ENCODE results near the gene CHERP. TPM values are rescaled to one million over a fixed set of nuclear protein-coding genes. Genes with fewer than 3 reads are reported as not detected.

The CHERP gene
- total RNA-seq, 2 donors from 2014 or later, result 4.3 to 8.0 TPM

DNA sequence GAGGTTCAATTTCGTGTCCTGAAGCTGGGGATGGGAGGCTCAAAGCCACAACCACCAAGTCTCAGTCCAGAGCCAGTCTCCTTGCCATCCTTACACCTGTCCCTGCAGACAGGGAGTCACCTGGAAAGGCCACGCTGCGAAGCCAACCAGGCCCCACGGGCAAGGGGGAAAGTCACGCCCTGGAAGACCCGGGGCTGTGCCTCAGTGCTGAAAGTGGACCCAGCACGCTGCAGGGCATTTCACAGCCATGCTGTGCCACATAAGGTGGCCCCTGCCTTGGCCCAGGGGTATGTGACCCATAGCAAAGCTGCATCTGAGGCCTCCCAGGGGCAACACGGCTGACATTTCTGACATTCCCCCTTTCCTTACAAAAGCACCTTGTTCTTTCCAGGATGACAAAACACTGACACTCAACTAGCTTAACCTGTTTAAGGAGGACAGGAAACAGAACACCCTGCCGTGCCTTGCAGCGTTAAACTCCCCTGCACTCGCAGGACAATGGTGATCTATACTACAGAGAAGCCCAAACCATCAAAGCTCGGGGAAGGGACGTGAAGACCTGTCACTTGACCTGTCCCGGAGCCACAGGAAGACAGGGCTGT is 14.8 kb downstream of the CHERP start:
- H3K9me3 ChIP-seq, result no peaks in the 10 kb centered on the region
- no peak overlapping the region for H3K4me3 ChIP-seq
- H3K27ac ChIP-seq, result no peak overlapping the region
- TF ChIP-seq, protein P1, sequence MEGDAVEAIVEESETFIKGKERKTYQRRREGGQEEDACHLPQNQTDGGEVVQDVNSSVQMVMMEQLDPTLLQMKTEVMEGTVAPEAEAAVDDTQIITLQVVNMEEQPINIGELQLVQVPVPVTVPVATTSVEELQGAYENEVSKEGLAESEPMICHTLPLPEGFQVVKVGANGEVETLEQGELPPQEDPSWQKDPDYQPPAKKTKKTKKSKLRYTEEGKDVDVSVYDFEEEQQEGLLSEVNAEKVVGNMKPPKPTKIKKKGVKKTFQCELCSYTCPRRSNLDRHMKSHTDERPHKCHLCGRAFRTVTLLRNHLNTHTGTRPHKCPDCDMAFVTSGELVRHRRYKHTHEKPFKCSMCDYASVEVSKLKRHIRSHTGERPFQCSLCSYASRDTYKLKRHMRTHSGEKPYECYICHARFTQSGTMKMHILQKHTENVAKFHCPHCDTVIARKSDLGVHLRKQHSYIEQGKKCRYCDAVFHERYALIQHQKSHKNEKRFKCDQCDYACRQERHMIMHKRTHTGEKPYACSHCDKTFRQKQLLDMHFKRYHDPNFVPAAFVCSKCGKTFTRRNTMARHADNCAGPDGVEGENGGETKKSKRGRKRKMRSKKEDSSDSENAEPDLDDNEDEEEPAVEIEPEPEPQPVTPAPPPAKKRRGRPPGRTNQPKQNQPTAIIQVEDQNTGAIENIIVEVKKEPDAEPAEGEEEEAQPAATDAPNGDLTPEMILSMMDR (IDR thresholded peaks at IDR 0.05), result no peak
- H3K4me1 ChIP-seq, result no peaks in the 10 kb centered on the region
- no peaks in the 10 kb centered on the region for H3K27me3 ChIP-seq
- no peak for DNase-seq (ENCODE audit: low spot score)
- peaks cover 98% of the 10 kb centered on the region for H3K36me3 ChIP-seq

DNA sequence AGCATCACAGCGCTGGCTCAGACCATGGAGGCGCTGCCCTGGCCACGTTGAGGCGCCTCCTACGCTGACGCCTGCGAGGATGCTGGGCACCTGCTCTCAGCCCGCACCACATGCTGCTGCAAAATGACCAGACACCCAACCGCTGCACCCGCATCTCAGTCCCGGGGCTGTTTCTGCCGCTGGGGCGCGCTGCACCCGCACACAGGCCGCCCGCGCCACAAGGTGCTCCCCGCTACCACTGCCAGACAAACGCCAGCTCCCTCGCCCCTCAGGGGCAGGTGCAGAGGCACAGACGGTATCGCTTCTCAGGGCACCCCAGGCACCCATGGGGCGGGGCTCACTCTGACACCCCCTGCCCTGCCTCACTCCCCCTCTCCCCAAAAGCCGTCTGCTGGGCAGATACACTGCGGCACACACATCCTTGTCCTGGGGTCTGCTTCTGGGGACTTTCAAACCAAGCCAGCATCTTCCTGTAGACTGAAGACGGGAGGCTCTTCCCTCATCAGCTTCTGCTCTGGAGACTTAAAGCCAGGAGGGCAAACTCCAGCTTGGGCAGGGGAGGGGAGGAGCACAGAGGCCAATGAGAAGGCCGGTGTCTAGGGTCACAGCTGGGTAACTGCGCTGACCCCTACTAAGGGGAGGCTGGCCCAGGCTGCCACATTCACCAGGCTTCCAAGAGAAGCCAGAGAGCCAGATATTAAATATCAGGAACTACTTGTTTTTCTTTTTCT is 16.3 kb downstream of the CHERP start:
- H3K9me3 ChIP-seq, result no peaks in the 10 kb centered on the region
- DNase-seq (ENCODE audit: low spot score), result no peak
- H3K27ac ChIP-seq, result no peak overlapping the region
- H3K4me1 ChIP-seq, result no peaks in the 10 kb centered on the region
- H3K27me3 ChIP-seq, result no peaks in the 10 kb centered on the region
- H3K4me3 ChIP-seq, result no peak overlapping the region
- peaks cover 98% of the 10 kb centered on the region for H3K36me3 ChIP-seq
- TF ChIP-seq, protein P1 (IDR thresholded peaks at IDR 0.05), result no peak

DNA sequence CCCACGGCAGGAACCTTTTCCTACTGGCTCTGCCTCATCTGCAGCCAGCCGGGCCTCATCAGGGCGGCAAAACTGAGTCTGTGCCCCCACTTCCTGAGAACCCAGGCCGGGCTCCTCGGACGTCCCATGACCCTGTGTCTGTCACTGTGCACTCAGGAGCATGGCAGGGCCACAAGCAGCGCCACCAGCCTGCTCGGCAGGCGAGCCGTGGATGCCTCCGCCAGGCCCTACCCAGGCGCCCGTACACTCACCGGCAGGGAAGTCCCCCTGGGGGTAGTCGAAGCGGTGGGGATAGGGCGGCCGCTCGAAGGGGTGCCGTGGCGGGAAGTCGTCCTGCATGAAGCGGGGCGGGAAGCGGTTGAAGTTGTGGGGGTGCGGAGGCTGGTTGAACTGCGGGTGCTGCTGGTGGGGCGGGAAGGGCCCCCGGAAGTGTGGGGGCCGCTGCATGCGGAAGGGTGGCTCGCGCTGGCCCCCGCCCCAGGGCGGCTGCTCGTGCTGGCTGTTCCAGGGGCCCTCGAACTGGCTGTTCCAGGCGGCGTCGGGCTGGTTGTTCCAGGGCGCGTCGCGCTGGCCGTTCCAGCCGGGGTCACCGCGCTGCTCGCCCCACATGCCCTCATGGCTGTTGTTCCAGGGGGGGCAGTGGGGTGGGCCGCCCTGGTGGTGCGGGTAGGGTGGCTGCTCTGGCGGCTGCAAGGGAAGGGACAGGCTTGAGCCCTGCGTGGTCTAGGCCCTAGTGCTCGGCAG is 17.1 kb downstream of the CHERP start:
- H3K27me3 ChIP-seq, result no peaks in the 10 kb centered on the region
- no peak overlapping the region for H3K4me3 ChIP-seq
- no peak overlapping the region for H3K27ac ChIP-seq
- no peaks in the 10 kb centered on the region for H3K9me3 ChIP-seq
- no peaks in the 10 kb centered on the region for H3K4me1 ChIP-seq
- DNase-seq (ENCODE audit: low spot score), result no peak
- TF ChIP-seq, protein P1 (IDR thresholded peaks at IDR 0.05), result no peak
- peaks cover 98% of the 10 kb centered on the region for H3K36me3 ChIP-seq

DNA sequence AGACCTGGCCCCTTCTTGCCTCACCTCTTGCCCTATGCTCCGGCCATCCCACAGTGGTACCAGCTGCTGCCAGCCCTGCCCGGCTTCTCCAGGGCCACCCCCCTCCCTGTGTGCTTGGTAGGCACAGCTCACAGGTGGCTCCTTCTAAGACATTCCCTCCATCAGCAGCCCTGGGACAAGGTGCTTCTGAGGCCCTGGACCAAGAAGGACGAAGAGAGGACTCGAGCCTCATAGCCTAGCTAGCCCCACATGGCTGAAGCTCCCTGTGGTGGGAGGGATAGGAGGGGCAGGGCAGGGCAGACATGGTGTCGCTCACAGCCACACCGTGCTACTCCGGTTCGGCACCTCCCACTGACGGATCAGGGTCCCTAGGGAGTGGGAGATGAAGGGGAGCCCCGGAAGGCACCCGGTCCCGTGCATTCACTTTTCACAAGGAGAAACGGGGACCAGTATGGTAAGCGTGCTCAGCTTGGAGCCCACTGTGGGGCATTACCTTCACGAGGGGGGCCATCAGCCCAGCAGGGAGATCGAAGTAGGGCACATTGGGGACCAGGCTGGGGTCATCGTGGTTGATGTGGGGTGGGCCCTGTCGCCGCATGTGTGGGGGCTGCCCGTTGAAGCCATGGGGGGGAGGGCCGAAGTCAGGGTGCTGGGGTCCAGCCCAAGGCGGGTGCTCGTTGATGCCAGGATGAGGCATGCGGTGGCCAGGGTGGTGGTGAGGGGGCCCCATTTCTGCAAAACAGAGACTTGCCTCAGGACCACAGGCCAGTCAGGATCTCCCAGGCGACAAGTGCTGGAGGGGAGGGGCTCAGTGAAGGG is 19.5 kb downstream of the CHERP start:
- no peaks in the 10 kb centered on the region for H3K27me3 ChIP-seq
- peaks cover 98% of the 10 kb centered on the region for H3K36me3 ChIP-seq
- H3K27ac ChIP-seq, result no peak overlapping the region
- no peaks in the 10 kb centered on the region for H3K9me3 ChIP-seq
- H3K4me3 ChIP-seq, result no peak overlapping the region
- H3K4me1 ChIP-seq, result no peaks in the 10 kb centered on the region
- no peak for DNase-seq (ENCODE audit: low spot score)
- TF ChIP-seq, protein P1 (IDR thresholded peaks at IDR 0.05), result no peak

DNA sequence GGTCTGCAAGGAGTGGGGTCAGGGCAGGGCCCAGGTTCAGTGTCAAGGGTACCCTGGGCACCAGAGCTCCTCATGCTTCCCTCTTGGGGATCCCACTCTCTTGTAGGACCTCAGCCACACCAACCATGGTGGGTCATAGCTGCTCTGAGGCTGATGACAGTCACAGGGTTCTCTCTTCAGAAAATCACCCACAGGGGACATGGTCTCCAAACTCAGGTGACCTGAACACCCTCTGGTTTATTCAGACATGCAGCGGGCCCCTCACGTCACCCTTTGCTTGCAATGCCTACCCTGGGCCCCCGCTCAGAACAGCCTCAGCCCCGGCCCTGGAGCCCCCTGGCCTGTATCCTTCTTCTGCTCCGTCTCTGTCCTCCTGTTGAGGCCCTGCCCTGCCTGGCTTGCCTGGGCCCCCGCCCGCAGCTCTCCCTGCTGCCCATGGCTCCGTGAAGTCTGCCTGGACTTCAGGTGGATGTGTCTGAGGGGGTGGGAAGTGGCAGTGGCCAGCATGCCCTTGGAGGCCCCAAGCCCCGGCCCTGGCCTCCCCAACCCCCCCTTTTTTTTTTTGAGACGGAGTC is 20.4 kb downstream of the CHERP start:
- no peaks in the 10 kb centered on the region for H3K4me1 ChIP-seq
- DNase-seq (ENCODE audit: low spot score), result no peak
- no peak overlapping the region for H3K27ac ChIP-seq
- TF ChIP-seq, protein P1 (IDR thresholded peaks at IDR 0.05), result no peak
- H3K36me3 ChIP-seq, result peaks cover 98% of the 10 kb centered on the region
- no peaks in the 10 kb centered on the region for H3K27me3 ChIP-seq
- no peaks in the 10 kb centered on the region for H3K9me3 ChIP-seq
- H3K4me3 ChIP-seq, result no peak overlapping the region
